ENCODE measurements around the gene PBRM1.
A peak's percentile ranks its signal among the peaks of the same experiment; 100 is the strongest.

PBRM1 gene

GRCh38 chr3:52519445-52520140 lies 166.1 kb downstream of the PBRM1 start:
- Histone ChIP-seq H3K36me3 (ENCODE audit: insufficient read depth, low read length) (peaks cover 11% of the 10 kb centered on the region), H3K4me1 (ENCODE audit: insufficient read depth, low read length) (no peaks in the 10 kb centered on the region), H3K9ac (ENCODE audit: low read depth, low read length) (no peak overlapping the region), H3K27ac (ENCODE audit: low read depth, low read length) (no peak overlapping the region), H3K9me3 (ENCODE audit: insufficient read depth, low read depth, low read length) (no peaks in the 10 kb centered on the region), H3K4me3 (ENCODE audit: low read length) (peak overlapping the region; percentile 52; the same call in 1 of the 2 replicates), H3K27me3 (ENCODE audit: insufficient read depth, low read length) (peaks cover 8% of the 10 kb centered on the region)
- WGBS = 89% methylated on average over 22 of the region's 22 CpGs

GRCh38 chr3:52518723-52519444 lies 166.8 kb downstream of the PBRM1 start:
- H3K9me3 ChIP-seq (ENCODE audit: insufficient read depth, low read depth, low read length) = no peaks in the 10 kb centered on the region
- no peaks in the 10 kb centered on the region for H3K4me1 ChIP-seq (ENCODE audit: insufficient read depth, low read length)
- WGBS = 47% methylated on average over 49 of the region's 50 CpGs
- peak overlapping the region; percentile 52 for H3K4me3 ChIP-seq (ENCODE audit: low read length)
- peaks cover 4% of the 10 kb centered on the region for H3K36me3 ChIP-seq (ENCODE audit: insufficient read depth, low read length)
- H3K27ac ChIP-seq (ENCODE audit: low read depth, low read length) = no peak overlapping the region
- H3K9ac ChIP-seq (ENCODE audit: low read depth, low read length) = no peak overlapping the region; the same call in 1 of the 2 replicates
- H3K27me3 ChIP-seq (ENCODE audit: insufficient read depth, low read length) = peaks cover 8% of the 10 kb centered on the region

GRCh38 chr3:52517796-52518722 lies 167.7 kb downstream of the PBRM1 start:
- WGBS = 87% methylated on average over 25 of the region's 25 CpGs
- no peaks in the 10 kb centered on the region for H3K4me1 ChIP-seq (ENCODE audit: insufficient read depth, low read length)
- peak overlapping the region; percentile 52 for H3K4me3 ChIP-seq (ENCODE audit: low read length)
- no peaks in the 10 kb centered on the region for H3K36me3 ChIP-seq (ENCODE audit: insufficient read depth, low read length)
- no peak overlapping the region; the same call in 1 of the 2 replicates for H3K9ac ChIP-seq (ENCODE audit: low read depth, low read length)
- no peaks in the 10 kb centered on the region for H3K9me3 ChIP-seq (ENCODE audit: insufficient read depth, low read depth, low read length)
- H3K27ac ChIP-seq (ENCODE audit: low read depth, low read length) = no peak overlapping the region
- H3K27me3 ChIP-seq (ENCODE audit: insufficient read depth, low read length) = peaks cover 8% of the 10 kb centered on the region

GRCh38 chr3:52516509-52517195 lies 169.1 kb downstream of the PBRM1 start:
- WGBS = 93% methylated on average over 19 of the region's 19 CpGs
- Histone ChIP-seq H3K9ac (ENCODE audit: low read depth, low read length) (no peak overlapping the region), H3K4me1 (ENCODE audit: insufficient read depth, low read length) (no peaks in the 10 kb centered on the region), H3K36me3 (ENCODE audit: insufficient read depth, low read length) (no peaks in the 10 kb centered on the region), H3K4me3 (ENCODE audit: low read length) (no peak overlapping the region), H3K9me3 (ENCODE audit: insufficient read depth, low read depth, low read length) (no peaks in the 10 kb centered on the region), H3K27ac (ENCODE audit: low read depth, low read length) (no peak overlapping the region), H3K27me3 (ENCODE audit: insufficient read depth, low read length) (peaks cover 8% of the 10 kb centered on the region)

- Histone ChIP-seq H3K9me3 (ENCODE audit: insufficient read depth, low read depth, low read length) (no peaks in the 10 kb centered on the region), H3K27me3 (ENCODE audit: insufficient read depth, low read length) (peaks cover 8% of the 10 kb centered on the region), H3K9ac (ENCODE audit: low read depth, low read length) (no peak overlapping the region), H3K4me3 (ENCODE audit: low read length) (no peak overlapping the region), H3K4me1 (ENCODE audit: insufficient read depth, low read length) (no peaks in the 10 kb centered on the region), H3K36me3 (ENCODE audit: insufficient read depth, low read length) (no peaks in the 10 kb centered on the region), H3K27ac (ENCODE audit: low read depth, low read length) (no peak overlapping the region)
- 79% methylated on average over 6 of the region's 6 CpGs for WGBS
These were observed 170.5 kb downstream of the PBRM1 start for GRCh38 chr3:52515192-52515591.

GRCh38 chr3:52514576-52514975 lies 171.1 kb downstream of the PBRM1 start:
- H3K27me3 ChIP-seq (ENCODE audit: insufficient read depth, low read length) = peaks cover 8% of the 10 kb centered on the region
- H3K4me1 ChIP-seq (ENCODE audit: insufficient read depth, low read length) = no peaks in the 10 kb centered on the region
- no peak overlapping the region for H3K27ac ChIP-seq (ENCODE audit: low read depth, low read length)
- no peak overlapping the region; the same call in 1 of the 2 replicates for H3K9ac ChIP-seq (ENCODE audit: low read depth, low read length)
- H3K4me3 ChIP-seq (ENCODE audit: low read length) = no peak overlapping the region
- no peaks in the 10 kb centered on the region for H3K9me3 ChIP-seq (ENCODE audit: insufficient read depth, low read depth, low read length)
- WGBS = 89% methylated on average over 10 of the region's 11 CpGs
- no peaks in the 10 kb centered on the region for H3K36me3 ChIP-seq (ENCODE audit: insufficient read depth, low read length)

- no peak overlapping the region for H3K9ac ChIP-seq (ENCODE audit: low read depth, low read length)
- WGBS = 88% methylated on average over 7 of the region's 7 CpGs
- H3K4me3 ChIP-seq (ENCODE audit: low read length) = no peak overlapping the region
- no peaks in the 10 kb centered on the region for H3K4me1 ChIP-seq (ENCODE audit: insufficient read depth, low read length)
- no peaks in the 10 kb centered on the region for H3K9me3 ChIP-seq (ENCODE audit: insufficient read depth, low read depth, low read length)
- no peak overlapping the region for H3K27ac ChIP-seq (ENCODE audit: low read depth, low read length)
- H3K27me3 ChIP-seq (ENCODE audit: insufficient read depth, low read length) = peaks cover 5% of the 10 kb centered on the region; the same call in 1 of the 2 replicates
- H3K36me3 ChIP-seq (ENCODE audit: insufficient read depth, low read length) = no peaks in the 10 kb centered on the region
These were observed 172.4 kb downstream of the PBRM1 start for GRCh38 chr3:52513281-52513680.

- Histone ChIP-seq H3K27ac (ENCODE audit: low read depth, low read length) (no peak overlapping the region), H3K9me3 (ENCODE audit: insufficient read depth, low read depth, low read length) (no peaks in the 10 kb centered on the region), H3K36me3 (ENCODE audit: insufficient read depth, low read length) (no peaks in the 10 kb centered on the region), H3K9ac (ENCODE audit: low read depth, low read length) (no peak overlapping the region), H3K27me3 (ENCODE audit: insufficient read depth, low read length) (no peaks in the 10 kb centered on the region; the same call in 1 of the 2 replicates), H3K4me3 (ENCODE audit: low read length) (no peak overlapping the region), H3K4me1 (ENCODE audit: insufficient read depth, low read length) (no peaks in the 10 kb centered on the region)
- 81% methylated on average over 17 of the region's 17 CpGs for WGBS
These were observed 173.0 kb downstream of the PBRM1 start for GRCh38 chr3:52512727-52513126.

GRCh38 chr3:52512105-52512504 lies 173.6 kb downstream of the PBRM1 start:
- Histone ChIP-seq H3K27me3 (ENCODE audit: insufficient read depth, low read length) (no peaks in the 10 kb centered on the region; the same call in 1 of the 2 replicates), H3K27ac (ENCODE audit: low read depth, low read length) (no peak overlapping the region), H3K4me3 (ENCODE audit: low read length) (no peak overlapping the region), H3K4me1 (ENCODE audit: insufficient read depth, low read length) (no peaks in the 10 kb centered on the region), H3K9me3 (ENCODE audit: insufficient read depth, low read depth, low read length) (no peaks in the 10 kb centered on the region), H3K36me3 (ENCODE audit: insufficient read depth, low read length) (no peaks in the 10 kb centered on the region), H3K9ac (ENCODE audit: low read depth, low read length) (no peak overlapping the region)
- WGBS = 71% methylated on average over 7 of the region's 8 CpGs

GRCh38 chr3:52511509-52511908 lies 174.2 kb downstream of the PBRM1 start:
- no peaks in the 10 kb centered on the region for H3K9me3 ChIP-seq (ENCODE audit: insufficient read depth, low read depth, low read length)
- H3K27me3 ChIP-seq (ENCODE audit: insufficient read depth, low read length) = no peaks in the 10 kb centered on the region; the same call in 1 of the 2 replicates
- H3K4me3 ChIP-seq (ENCODE audit: low read length) = no peak overlapping the region
- H3K4me1 ChIP-seq (ENCODE audit: insufficient read depth, low read length) = no peaks in the 10 kb centered on the region
- H3K9ac ChIP-seq (ENCODE audit: low read depth, low read length) = no peak overlapping the region
- 86% methylated on average over 7 of the region's 7 CpGs for WGBS
- H3K27ac ChIP-seq (ENCODE audit: low read depth, low read length) = no peak overlapping the region
- H3K36me3 ChIP-seq (ENCODE audit: insufficient read depth, low read length) = no peaks in the 10 kb centered on the region
